Activated T-cell treated with anti-CD3 and anti-CD28 coated beads for 24 hours (primary cell): Measurements from ENCODE around the gene SLC25A2.

ENCODE experiments used
- DNase-seq: peaks from one replicate; pipeline ENCODE4 v3.0.0-alpha.2; 2020; ENCODE audit warnings: low read depth

SLC25A2 gene

DNA sequence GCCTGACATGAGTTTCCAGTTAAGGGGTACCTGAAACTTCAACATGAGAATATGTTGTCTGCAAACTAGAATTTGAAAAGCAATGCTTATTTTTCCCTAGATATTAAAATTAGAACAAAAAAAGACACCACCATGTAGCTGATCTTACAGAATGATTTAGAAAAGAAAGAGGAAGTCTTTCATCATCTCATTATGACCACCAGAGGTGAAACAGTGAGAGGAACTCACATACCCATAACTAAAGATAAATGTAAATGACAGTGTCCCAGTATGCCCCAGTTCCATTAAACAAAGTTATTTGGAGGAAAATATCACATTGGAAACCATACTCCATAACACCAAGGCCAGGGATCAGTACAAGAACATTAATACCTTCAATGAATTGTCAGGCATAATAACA lies 9.9 kb upstream of the SLC25A2 start:
- DNase-seq: no peak

DNA sequence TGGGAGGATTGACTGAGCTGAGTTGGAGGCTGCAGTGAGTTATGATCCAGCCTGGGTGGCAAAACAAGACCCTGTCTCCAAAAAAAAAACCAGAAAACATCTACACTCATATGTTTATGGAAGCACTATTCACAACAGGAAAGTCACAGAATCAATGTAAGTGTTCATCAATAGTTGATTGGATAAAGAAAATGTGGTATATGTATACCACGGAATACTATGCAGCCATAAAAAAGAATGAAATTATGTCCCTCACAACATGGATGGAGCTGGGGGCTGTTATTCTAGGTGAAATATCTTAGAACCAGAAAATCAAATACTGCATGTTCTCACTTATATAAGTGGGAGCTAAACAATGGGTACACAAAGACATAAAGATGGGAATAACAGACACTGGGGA lies 2.8 kb upstream of the SLC25A2 start:
- DNase-seq: no peak

DNA sequence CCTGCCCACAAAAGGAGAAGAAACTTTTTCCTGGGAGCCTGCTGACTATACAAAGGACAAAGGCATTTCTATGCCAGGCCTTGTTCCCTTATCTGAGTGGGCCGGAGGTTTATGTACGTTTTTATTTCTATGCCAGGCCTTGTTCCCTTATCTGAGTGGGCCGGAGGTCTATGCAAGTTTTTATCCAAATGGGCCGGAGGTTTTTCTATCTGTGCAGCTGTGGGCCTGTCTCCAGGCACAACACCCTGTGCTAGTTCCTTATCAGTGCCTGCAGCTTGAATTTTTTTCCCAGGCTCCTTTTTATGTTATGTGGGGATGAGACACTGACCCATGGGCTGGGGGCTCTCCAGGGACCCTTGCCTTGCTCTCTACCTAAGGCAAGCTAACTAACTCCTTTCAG lies 5.5 kb downstream of the SLC25A2 start:
- no peak for DNase-seq

DNA sequence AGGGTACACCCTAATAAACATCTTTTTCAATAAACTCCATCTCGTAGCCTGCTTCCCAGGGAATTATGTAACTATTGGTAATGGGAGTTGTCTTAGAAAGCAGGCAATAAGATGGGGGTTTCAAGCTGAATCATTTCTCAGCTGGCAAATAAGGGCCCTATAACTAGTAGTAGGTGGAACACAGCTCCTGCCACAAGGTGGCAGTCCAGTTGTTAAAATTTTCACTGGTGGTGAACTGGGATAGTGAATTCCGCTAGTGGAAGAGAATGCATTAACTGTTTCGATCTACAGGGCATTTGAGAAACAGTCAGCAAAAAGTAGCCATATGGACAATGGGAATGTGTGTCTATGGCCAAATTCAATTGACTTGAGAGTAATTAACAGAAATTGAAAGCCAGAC lies 30.9 kb downstream of the SLC25A2 start:
- DNase-seq: no peak

DNA sequence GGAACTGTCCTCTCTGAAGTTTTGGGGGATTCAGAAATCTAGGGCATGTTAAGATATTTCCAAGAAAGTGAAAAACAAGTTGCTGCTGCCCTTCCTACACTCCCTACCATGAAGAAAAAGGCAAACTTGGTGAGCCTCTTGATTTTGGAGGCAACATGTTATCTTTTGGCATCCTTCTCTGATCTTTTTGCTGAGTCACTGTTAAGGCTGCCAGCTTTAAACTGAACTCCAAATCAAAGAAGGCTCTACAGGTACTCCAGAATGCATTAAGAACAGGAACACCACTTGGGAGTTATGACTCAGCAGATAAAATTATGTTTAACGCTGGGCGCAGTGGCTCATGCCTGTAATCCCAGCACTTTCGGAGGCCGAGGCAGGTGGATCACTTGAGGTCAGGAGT lies 34.7 kb downstream of the SLC25A2 start:
- DNase-seq: no peak

DNA sequence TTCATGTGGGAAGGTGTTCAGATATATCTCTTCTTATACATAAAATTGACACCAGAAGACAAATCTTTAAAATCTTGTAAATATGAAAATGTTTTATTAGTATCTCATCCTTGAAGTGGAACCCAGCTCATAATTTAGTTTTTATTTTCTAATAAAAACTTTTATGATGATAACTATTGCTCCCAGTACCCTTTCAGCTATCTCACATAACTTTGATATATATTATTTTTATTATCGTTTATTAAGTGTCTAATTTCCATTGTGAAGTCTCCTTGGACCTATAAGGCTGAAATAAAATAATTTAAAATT lies 42.7 kb downstream of the SLC25A2 start:
- DNase-seq: no peak

DNA sequence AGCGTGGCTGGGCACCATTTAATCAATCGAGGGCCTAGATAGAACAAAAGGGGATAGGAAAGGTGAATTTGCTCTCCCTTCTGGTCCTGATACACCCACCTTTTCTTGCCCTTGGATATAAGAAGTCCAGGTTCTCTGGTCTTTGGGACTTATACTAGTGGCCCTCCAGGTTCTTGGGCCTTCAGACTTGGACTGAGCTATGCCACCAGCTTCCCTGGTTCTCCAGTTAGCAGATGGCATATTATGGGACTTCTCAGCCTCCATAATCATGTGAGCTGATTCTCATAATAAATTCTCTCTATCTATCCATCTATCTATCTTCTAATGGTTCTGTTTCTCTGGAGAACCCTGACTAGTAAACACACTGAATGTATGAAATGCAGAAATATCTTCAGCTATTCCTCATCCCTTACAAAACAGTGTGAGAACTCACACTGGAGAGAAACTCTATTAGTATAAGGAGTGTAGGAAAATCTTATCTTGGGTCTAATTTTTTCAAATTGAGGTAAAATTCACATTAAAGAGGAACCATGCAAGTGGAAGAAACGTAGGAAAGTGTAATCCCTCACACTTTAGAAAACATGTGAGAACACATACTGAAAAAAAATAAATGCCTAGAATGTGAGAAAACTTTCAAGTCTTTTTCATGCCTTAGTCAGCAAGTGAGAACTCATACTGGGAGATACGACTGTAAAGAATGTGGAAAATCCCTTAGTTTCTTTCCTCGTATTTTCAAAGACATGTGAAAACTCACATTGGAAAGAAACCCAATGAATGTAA lies 43.2 kb downstream of the SLC25A2 start:
- DNase-seq: no peak

DNA sequence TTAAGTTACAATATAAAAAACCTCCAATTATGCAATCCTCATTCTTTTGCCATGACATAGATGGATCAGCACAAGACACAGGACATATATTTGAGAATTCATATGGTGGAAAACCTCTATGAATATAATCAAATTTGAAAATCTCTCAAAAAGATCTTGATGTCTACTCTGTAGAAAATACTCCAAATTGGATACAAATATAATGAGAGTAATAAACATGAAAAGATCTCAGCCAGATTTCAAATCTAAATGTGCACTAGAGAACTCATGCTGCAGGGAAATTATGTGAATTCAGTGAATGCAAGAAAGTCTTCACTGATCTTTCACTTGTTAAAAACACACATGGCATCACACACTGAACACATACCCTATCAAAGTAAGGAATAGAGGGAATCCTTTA lies 44.9 kb downstream of the SLC25A2 start:
- no peak for DNase-seq

DNA sequence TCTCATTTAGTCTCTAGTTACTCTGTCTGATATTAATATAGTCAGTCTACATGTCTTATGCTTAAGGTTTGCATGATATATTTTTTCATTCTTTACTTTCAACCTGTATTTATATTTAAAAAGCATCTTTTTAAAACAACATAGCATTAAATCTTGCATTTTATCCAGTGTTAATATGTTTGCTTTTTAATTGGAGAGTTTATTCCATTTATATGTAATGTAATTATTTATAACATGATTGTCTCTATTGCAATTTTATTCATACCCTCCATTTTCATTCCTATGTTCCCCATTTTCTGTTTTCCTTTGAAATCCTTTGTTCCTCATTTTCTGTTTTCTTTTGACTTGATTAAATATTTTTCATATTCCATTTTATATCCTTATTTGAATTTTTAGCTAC lies 45.4 kb downstream of the SLC25A2 start:
- no peak for DNase-seq
